Smooth muscle cell (in vitro differentiated cells): ENCODE results near the gene ZBTB20. TPM values are rescaled to one million over a fixed set of nuclear protein-coding genes. Genes with fewer than 3 reads are reported as not detected.

ENCODE experiments used
- DNase-seq: peaks from one replicate; lab custom pipeline; 2025; ENCODE audit not compliant: unreplicated experiment; lab: John Stamatoyannopoulos, UW
- H2AFZ ChIP-seq: fragments of 200-600 bp; sonication (generic); 2 replicates; pipeline ENCODE4 v1.6.0; 2016; ENCODE audit warnings: antibody characterized with exemption, low read depth, mild to moderate bottlenecking
- H3F3A ChIP-seq: fragments of 200-600 bp; sonication (generic); 2 replicates; pipeline ENCODE4 v1.6.0; 2017; ENCODE audit warnings: antibody characterized with exemption, low read depth
- H3K27ac ChIP-seq: fragments of 200-600 bp; sonication (generic); 2 replicates; pipeline ENCODE4 v1.5.1; 2016; ENCODE audit warnings: low read depth, mild to moderate bottlenecking
- H3K27me3 ChIP-seq: fragments of 200-600 bp; sonication (generic); 2 replicates; pipeline ENCODE4 v1.6.1; 2016; ENCODE audit warnings: low read depth, mild to moderate bottlenecking
- H3K36me3 ChIP-seq: fragments of 200-600 bp; sonication (generic); 2 replicates; pipeline ENCODE4 v1.5.1; 2016; ENCODE audit warnings: low read depth
- H3K4me1 ChIP-seq: fragments of 200-600 bp; sonication (generic); 2 replicates; pipeline ENCODE4 v1.5.1; 2016; ENCODE audit warnings: low read depth
- H3K4me2 ChIP-seq: fragments of 200-600 bp; sonication (generic); 2 replicates; pipeline ENCODE4 v1.6.0; 2016; ENCODE audit warnings: mild to moderate bottlenecking
- H3K4me3 ChIP-seq: fragments of 200-600 bp; sonication (generic); 2 replicates; pipeline ENCODE4 v1.5.1; 2016; ENCODE audit warnings: mild to moderate bottlenecking
- H3K79me2 ChIP-seq: fragments of 200-600 bp; sonication (generic); 2 replicates; pipeline ENCODE4 v1.6.0; 2016; ENCODE audit warnings: low read depth, mild to moderate bottlenecking
- H3K9ac ChIP-seq: fragments of 200-600 bp; sonication (generic); 2 replicates; pipeline ENCODE4 v1.6.0; 2016; ENCODE audit warnings: low read depth
- H3K9me3 ChIP-seq: fragments of 200-600 bp; sonication (generic); replicated peaks from 2 replicates; pipeline ENCODE4 v1.5.1; 2016; ENCODE audit warnings: low read depth
- H4K20me1 ChIP-seq: fragments of 200-600 bp; sonication (generic); 2 replicates; pipeline ENCODE4 v1.6.0; 2016; ENCODE audit warnings: low read depth
- WGBS: methylation state at CpG from one replicate; pipeline ENCODE4 v1.1.7; 2016; ENCODE audit warnings: low lambda C conversion rate; 5-methylcytosine and 5-hydroxymethylcytosine counted together
- polyA plus RNA-seq: library from polyadenylated mRNA; unstranded; fragments of >200 nt; fragmentation: Nextera tagmentation; extraction: Ambion mirVana; gene quantifications from 2 replicates; pipeline ENCODE4 v1.2.1, GENCODE V29; 2016
- total RNA-seq: library from RNA; depleted of rRNA; stranded (reverse); fragments of >200 nt; gene quantifications from 2 replicates; pipeline ENCODE4 v1.2.3, GENCODE V29; 2014
- TF ChIP-seq, protein P1 (sequence below): fragments of 200-600 bp; sonication (generic); IDR thresholded peaks from 2 replicates; pipeline ENCODE4 v1.5.1; 2017; ENCODE audit warnings: borderline replicate concordance, mild to moderate bottlenecking, antibody characterized with exemption; ENCODE audit not compliant: insufficient read depth, poor library complexity, severe bottlenecking

ZBTB20 gene
- total and polyA plus RNA-seq, 2 experiments from 2014 or later = 4.9 to 6.8 TPM

DNA sequence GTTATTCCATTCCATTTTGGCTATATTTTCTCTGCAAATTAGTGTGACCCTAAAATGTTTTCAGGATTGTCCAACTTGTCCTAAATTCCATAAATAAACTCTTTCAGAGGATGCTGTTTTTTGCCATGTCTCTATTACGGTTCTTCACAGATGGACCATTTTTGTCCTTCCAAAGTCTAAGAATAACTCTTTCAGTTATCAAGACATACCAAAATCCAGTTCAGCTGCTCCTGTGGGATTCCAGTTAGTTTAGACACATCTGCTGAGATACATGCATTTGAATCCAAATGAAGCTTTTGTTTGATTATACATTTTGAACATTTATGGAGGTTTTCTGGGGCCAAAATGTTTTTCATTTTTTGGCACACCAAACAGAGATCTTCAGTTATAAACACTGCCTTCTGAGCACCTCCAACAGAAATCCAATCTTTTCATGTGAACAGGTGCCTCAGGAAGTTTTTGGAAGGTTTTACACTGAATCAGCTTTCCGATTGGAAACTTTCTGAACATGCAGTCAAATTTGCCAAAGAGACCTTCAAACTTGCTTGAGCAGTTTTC, 772.6 kb downstream of the ZBTB20 start:
- Histone ChIP-seq H3K79me2 (no peaks in the 10 kb centered on the region), H3K27me3 (no peaks in the 10 kb centered on the region), H3K9ac (no peak overlapping the region), H3K4me1 (no peaks in the 10 kb centered on the region), H3K4me3 (no peak overlapping the region), H2AFZ (no peak overlapping the region), H3K9me3 (no peaks in the 10 kb centered on the region), H3K27ac (no peak overlapping the region), H3K36me3 (no peaks in the 10 kb centered on the region), H3K4me2 (no peak overlapping the region), H3F3A (no peaks in the 10 kb centered on the region), H4K20me1 (no peaks in the 10 kb centered on the region)
- TF ChIP-seq, protein P1, sequence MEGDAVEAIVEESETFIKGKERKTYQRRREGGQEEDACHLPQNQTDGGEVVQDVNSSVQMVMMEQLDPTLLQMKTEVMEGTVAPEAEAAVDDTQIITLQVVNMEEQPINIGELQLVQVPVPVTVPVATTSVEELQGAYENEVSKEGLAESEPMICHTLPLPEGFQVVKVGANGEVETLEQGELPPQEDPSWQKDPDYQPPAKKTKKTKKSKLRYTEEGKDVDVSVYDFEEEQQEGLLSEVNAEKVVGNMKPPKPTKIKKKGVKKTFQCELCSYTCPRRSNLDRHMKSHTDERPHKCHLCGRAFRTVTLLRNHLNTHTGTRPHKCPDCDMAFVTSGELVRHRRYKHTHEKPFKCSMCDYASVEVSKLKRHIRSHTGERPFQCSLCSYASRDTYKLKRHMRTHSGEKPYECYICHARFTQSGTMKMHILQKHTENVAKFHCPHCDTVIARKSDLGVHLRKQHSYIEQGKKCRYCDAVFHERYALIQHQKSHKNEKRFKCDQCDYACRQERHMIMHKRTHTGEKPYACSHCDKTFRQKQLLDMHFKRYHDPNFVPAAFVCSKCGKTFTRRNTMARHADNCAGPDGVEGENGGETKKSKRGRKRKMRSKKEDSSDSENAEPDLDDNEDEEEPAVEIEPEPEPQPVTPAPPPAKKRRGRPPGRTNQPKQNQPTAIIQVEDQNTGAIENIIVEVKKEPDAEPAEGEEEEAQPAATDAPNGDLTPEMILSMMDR = no peak
- DNase-seq = no peak
- 91% methylated on average over 2 of the region's 2 CpGs for whole genome bisulfite sequencing

DNA sequence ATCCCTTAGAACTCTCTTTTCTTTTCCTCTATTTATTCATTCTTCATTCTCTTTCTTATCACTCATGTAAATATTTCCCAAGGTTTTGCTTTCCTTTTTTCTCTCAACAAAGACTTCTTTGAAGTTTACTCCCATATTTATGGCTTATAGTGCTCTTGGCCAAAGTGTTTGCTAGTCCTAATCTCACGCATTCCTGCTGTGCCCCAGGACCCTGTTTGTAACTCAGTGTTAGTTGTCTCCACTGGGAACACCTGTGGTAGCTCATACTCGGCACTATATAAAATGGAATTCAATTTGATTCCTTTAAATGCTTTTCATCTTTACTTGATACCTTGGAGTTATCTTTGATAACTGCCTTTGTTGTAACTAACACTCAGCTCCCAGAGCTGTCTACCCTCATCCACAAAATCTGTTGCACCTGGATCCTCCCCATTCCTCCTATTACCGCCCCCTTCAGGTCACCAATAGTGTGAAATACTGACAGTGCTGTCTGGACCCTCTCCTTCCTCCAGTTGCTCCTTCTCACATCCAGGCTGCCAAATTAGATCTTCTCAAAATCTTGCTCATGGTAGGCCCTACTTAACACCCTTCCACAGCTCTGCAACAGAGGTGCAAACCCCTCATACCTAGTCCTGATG, 776.4 kb downstream of the ZBTB20 start:
- Histone ChIP-seq H3F3A (no peaks in the 10 kb centered on the region), H3K4me2 (no peak overlapping the region), H3K79me2 (no peaks in the 10 kb centered on the region), H3K36me3 (no peaks in the 10 kb centered on the region), H3K4me1 (no peaks in the 10 kb centered on the region), H3K9ac (no peak overlapping the region), H2AFZ (no peak overlapping the region), H3K27ac (no peak overlapping the region), H3K9me3 (no peaks in the 10 kb centered on the region), H4K20me1 (no peaks in the 10 kb centered on the region), H3K27me3 (no peaks in the 10 kb centered on the region), H3K4me3 (no peak overlapping the region)
- TF ChIP-seq, protein P1 = no peak
- DNase-seq = no peak
- 52% methylated on average over 3 of the region's 3 CpGs for WGBS

DNA sequence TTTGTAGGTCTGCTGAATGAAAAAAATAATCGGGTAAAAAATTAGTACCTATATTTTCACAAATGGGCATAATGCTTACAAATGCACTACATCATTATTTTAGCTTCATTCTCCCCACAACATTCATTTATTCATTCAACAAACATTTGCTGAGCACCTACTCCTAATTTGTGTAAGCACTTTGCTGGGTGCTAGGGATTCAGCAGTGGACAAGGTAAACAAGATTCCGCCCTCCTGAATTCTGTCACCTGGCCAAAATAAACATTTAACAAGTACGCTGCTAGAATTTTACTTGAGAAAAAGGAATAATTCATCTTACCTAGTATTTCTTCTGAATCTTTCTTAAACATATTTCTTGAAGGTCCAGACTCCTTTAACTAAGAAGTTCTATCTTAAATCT, 781.2 kb downstream of the ZBTB20 start:
- Histone ChIP-seq H3K4me1 (peaks cover 6% of the 10 kb centered on the region), H3K27me3 (no peaks in the 10 kb centered on the region), H3K36me3 (no peaks in the 10 kb centered on the region), H3K9me3 (no peaks in the 10 kb centered on the region), H3F3A (no peaks in the 10 kb centered on the region), H3K4me3 (no peak overlapping the region), H3K27ac (no peak overlapping the region), H3K79me2 (no peaks in the 10 kb centered on the region), H3K4me2 (no peak overlapping the region), H4K20me1 (no peaks in the 10 kb centered on the region), H2AFZ (no peak overlapping the region), H3K9ac (no peak overlapping the region)
- WGBS = 91% methylated on average over 3 of the region's 3 CpGs
- no peak for DNase-seq
- TF ChIP-seq, protein P1 = no peak
